ENCODE measurements around the gene NAV2. TPM values are rescaled to one million over a fixed set of nuclear protein-coding genes. Genes with fewer than 3 reads are reported as not detected.

Gene NAV2
- total RNA-seq, 1 experiment from 2014 or later = 2.1 TPM

- TF ChIP-seq CTCF (IDR thresholded peaks at IDR 0.05 in 2 of 3, conservative IDR thresholded peaks at IDR 0.05 in 1 of 3; ENCODE audit: borderline replicate concordance in 1 of 3, insufficient read depth in 1 of 3, low read depth in 2 of 3, low read length in 2 of 3) = no peak
- no peak for TF ChIP-seq JUND (IDR thresholded peaks at IDR 0.05)
- no peak for TF ChIP-seq SRF (IDR thresholded peaks at IDR 0.05; ENCODE audit: low read depth)
- TF ChIP-seq ATF3 (IDR thresholded peaks at IDR 0.05) = no peak
- TF ChIP-seq TCF7L2 (IDR thresholded peaks at IDR 0.05; ENCODE audit: borderline replicate concordance, extremely low read depth, insufficient read depth, insufficient read length) = no peak
- TF ChIP-seq ZFX (IDR thresholded peaks at IDR 0.05) = no peak
- TF ChIP-seq SIN3A (IDR thresholded peaks at IDR 0.05; ENCODE audit: low read depth) = no peak
These were observed 120.3 kb downstream of the NAV2 start (continued) for GRCh38 chr11:19832901-19833300.

DNA sequence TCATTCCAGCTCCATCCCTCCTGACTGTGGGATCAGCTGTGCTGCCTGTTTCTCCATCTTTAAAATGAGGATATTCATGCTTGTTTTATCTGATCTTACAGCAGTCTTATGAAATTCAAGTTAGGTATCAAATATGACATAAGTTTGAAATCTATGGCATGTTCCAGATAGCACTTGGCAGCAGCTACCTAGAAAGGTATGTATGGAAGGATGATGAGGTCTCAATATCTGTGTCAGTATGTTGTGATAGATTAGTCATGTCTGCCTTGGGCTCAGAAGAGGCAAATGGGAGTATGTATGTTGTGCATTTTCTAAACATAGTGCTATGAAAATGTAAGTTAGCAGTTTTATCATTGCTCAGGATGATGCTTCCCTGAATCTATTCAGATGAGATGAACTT is 122.1 kb downstream of the NAV2 start:
- ChIA-PET POLR2A (no interaction called here), CTCF (no interaction called here), RAD21 (ENCODE audit: low non-redundant PET in 1 of 2, low total read pairs in 2 of 2, uncharacterized antibody in 2 of 2, unreplicated experiment in 2 of 2) (no interaction called here)
- Histone ChIP-seq H3K4me2 (ENCODE audit: low read length) (no peak overlapping the region), H3K79me2 (ENCODE audit: insufficient read depth, low read length) (no peaks in the 10 kb centered on the region), H3K27ac (ENCODE audit: low read depth, low read length) (no peak overlapping the region), H2AFZ (ENCODE audit: low read depth, low read length, poor library complexity, severe bottlenecking) (no peak overlapping the region), H3K9me3 (ENCODE audit: control insufficient read depth in 1 of 2, insufficient read depth in 1 of 2, low read depth in 1 of 2, low read length in 2 of 2) (no peaks in the 10 kb centered on the region), H3K9ac (ENCODE audit: low read length) (no peak overlapping the region), H3K4me1 (ENCODE audit: control insufficient read depth in 1 of 2, insufficient read depth in 2 of 2, low read length in 2 of 2) (no peaks in the 10 kb centered on the region), H3K27me3 (ENCODE audit: insufficient read depth, low read length) (no peaks in the 10 kb centered on the region), H4K20me1 (ENCODE audit: insufficient read depth) (no peaks in the 10 kb centered on the region), H3K9me2 (ENCODE audit: insufficient read depth) (no peaks in the 10 kb centered on the region), H3K36me3 (ENCODE audit: control insufficient read depth in 1 of 2, insufficient read depth in 2 of 2, low read length in 2 of 2) (no peaks in the 10 kb centered on the region), H3K4me3 (replicated peaks in 1 of 2; ENCODE audit: low read depth in 1 of 2, low read length in 2 of 2) (no peak overlapping the region)
- BruUV-seq (replicated peaks) = no TSS peak
- DNase-seq (ENCODE audit: low read depth, low spot score) (no peak), ATAC-seq (no peak)
- intact Hi-C loops (cut with micrococcal nuclease) = no loop called here
- no peak for TF ChIP-seq EGR1 (IDR thresholded peaks at IDR 0.05; ENCODE audit: low read depth)
- TF ChIP-seq ELF1 (IDR thresholded peaks at IDR 0.05; ENCODE audit: borderline replicate concordance, low read depth) = no peak

Measured in HCT116 (cell line).